ENCODE results near the gene MRPL45. TPM values are rescaled to one million over a fixed set of nuclear protein-coding genes. Genes with fewer than 3 reads are reported as not detected.

Gene MRPL45
- 33.9 and 35.1 TPM in 2 replicates for total RNA-seq

DNA sequence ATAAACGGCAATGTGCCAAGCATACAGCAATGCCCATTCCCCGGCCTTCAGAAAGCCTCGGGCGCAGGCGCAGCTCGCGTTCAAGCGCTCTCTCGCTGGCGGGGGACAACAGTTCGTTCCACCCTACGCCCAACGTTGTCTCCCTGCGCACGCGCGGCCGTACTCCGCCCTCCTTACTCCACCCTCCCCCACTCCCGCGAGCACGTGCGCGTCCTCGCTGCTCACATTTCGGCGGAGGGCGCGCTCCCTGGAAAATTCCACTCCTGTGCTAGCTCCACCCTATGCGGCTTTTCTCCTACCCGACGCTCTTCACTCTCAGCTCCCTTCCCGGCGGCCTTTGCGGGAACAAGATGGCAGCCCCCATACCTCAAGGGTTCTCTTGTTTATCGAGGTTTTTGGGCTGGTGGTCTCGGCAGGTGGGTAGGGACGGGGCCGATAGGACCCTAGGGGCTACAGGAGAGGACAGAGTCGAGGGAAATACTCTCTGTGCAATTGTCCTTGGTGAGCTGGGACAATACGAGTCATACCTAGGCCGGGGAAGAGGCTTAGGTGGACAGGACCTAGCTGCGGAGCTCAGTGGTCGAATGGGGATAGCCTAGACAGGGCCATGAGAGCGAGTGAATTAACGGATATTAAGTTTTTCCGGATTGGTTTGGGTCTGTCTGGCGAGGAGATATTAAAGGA is at the start of gene MRPL45:
TSS of gene MRPL45 (plus strand) at position 335 of the 684 bp plus-strand sequence. CDS start at position 351, 16 bp downstream.

DNA sequence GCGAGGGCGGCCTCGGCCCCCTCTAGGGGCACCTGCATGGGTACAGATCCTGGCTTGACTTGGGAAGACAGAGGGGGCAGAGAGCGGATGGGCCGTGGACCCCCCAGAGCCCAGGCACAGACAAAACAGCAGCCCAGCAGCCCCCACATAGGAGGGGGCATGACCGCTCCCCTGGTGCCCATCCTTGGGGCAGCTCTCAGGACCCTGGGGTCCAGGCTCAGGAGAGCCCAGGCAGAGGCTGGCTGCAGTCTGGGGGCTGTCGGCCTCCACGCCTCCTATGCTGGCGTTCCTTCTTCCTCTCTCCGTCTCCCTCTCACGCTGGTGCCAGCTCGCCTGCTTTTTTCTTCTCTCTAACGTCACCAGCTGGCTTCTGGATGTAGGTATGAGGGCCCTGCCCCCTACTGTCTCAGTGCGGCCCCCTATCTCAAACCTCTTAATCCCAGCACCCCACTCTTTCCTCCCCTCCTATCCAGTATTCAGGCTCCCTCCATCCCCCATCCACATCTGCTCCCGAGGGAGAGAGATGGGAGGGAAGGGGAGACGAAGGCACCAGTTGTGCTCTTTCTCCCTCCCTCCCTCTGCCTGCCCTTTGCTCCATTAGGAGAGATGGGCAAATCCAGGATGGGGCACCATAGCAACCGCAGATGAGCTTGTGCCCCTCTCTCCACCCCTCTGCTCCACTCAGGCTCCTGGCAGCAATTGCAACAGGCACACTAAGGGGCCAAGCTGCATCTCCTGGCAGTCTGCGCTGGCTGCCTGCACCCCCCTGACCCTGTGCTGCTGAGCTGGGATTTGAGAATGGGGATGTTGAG is 46.8 kb downstream of the MRPL45 start, which contains the start of gene GPR179:
TSS of gene GPR179 (minus strand) at position 349 of the 812 bp plus-strand sequence. CDS start at position 182, 167 bp downstream.

DNA sequence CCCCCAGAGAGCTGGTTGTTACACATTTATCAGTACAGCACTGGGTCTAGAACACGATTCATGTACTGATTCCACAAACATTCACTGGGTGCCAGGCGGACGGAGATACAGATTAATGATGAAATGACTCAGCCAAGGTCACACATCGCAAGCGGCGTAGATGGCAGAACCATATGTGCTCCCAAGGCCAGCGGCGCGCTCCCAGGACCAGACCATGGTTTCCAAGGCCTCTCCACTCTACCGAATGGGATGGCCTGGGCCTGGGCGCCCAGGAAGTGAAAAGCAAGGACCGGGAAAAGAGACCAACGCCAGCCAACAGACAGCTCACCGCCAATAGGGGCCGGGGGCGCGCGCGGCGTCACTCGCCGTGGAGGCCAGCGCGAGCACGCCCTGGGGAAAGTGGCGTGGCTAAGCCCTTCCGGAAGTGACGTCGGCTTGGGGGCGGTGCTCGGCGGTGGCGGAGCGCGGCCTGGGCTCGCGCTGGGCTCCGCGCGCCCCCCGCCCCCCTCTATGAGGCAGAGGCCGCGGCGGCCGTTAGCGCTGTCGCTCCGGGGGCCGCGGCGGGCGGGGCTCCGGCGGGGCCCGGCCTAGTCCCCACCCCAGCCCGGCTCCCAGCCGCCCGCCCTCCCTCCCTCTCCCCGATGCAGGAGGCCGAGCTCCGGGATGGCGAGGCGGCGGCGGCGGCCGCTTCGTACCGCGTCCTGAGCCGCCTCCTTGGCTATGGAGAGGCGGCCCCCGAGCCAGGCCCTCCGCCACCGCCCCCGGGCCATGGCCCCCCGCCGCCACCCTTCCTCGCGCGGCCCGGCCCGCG is 54.6 kb downstream of the MRPL45 start, which contains the start of gene SOCS7:
TSS of gene SOCS7 (plus strand) at position 433 of the 811 bp plus-strand sequence. CDS start at position 642, 209 bp downstream.

Other genes with a start within 250 kb of the MRPL45 start
- gene TBC1D3C, start 228.5 kb upstream of the MRPL45 start, total RNA-seq = not detected in 2 replicates
- not detected in 2 replicates for gene TBC1D3E, start 169.2 kb upstream of the MRPL45 start, total RNA-seq
- not detected in 2 replicates for gene TBC1D3, start 104.6 kb upstream of the MRPL45 start, total RNA-seq
- gene GPR179, start 46.8 kb downstream of the MRPL45 start, total RNA-seq = not detected in 2 replicates
- 5.2 and 9.2 TPM in 2 replicates for gene SOCS7, start 54.7 kb downstream of the MRPL45 start, total RNA-seq
- gene ARHGAP23, start 131.3 kb downstream of the MRPL45 start, total RNA-seq = 35.6 and 49.5 TPM in 2 replicates